ENCODE results near the gene ZNF529.

DNA sequence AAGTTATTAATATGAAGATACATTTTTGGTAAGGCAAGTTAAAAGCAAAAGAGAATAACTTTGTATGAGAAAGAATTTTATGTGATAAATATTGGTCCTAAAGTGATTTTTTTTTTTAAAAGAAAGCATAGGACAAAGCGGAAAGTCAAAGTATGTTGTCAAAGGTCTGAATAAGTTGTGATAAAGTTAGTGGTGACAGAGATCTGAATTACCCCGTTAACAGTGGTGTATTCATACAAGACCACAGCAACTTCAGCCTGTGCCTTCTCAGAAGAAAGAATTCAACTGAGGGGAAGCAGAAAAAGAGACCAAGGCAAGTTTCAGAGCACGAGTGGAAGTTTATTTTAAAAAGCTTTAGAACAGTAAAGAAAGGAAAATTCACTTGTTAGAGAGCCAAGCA is 64.8 kb downstream of the ZNF529 start:
- TF ChIP-seq, protein P1, sequence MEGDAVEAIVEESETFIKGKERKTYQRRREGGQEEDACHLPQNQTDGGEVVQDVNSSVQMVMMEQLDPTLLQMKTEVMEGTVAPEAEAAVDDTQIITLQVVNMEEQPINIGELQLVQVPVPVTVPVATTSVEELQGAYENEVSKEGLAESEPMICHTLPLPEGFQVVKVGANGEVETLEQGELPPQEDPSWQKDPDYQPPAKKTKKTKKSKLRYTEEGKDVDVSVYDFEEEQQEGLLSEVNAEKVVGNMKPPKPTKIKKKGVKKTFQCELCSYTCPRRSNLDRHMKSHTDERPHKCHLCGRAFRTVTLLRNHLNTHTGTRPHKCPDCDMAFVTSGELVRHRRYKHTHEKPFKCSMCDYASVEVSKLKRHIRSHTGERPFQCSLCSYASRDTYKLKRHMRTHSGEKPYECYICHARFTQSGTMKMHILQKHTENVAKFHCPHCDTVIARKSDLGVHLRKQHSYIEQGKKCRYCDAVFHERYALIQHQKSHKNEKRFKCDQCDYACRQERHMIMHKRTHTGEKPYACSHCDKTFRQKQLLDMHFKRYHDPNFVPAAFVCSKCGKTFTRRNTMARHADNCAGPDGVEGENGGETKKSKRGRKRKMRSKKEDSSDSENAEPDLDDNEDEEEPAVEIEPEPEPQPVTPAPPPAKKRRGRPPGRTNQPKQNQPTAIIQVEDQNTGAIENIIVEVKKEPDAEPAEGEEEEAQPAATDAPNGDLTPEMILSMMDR (IDR thresholded peaks at IDR 0.05): no peak
- no peak for TF ChIP-seq POLR2A (IDR thresholded peaks at IDR 0.05)

Data from sigmoid colon (tissue), 3 donors.